HG03045 (cell line): ENCODE data around the gene CTAGE9.
"Not testable (repeated sequence)": the region's sequence is repeated elsewhere in the genome, so short reads cannot be mapped to it uniquely, and the experiment has no call there.

Experiments
- ATAC-seq: cut with Tn5 transposase; IDR thresholded peaks from one replicate; pipeline ENCODE4 v1.9.1; 2021; ENCODE audit warnings: mild to moderate bottlenecking, moderate library complexity; ENCODE audit not compliant: unreplicated experiment

CTAGE9 gene, protein sequence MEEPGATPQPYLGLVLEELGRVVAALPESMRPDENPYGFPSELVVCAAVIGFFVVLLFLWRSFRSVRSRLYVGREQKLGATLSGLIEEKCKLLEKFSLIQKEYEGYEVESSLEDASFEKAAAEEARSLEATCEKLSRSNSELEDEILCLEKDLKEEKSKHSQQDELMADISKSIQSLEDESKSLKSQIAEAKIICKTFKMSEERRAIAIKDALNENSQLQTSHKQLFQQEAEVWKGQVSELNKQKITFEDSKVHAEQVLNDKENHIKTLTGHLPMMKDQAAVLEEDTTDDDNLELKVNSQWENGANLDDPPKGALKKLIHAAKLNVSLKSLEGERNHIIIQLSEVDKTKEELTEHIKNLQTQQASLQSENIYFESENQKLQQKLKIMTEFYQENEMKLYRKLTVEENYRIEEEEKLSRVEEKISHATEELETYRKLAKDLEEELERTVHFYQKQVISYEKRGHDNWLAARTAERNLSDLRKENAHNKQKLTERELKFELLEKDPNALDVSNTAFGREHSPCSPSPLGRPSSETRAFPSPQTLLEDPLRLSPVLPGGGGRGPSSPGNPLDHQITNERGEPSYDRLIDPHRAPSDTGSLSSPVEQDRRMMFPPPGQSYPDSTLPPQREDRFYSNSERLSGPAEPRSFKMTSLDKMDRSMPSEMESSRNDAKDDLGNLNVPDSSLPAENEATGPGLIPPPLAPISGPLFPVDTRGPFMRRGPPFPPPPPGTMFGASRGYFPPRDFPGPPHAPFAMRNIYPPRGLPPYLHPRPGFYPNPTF

DNA sequence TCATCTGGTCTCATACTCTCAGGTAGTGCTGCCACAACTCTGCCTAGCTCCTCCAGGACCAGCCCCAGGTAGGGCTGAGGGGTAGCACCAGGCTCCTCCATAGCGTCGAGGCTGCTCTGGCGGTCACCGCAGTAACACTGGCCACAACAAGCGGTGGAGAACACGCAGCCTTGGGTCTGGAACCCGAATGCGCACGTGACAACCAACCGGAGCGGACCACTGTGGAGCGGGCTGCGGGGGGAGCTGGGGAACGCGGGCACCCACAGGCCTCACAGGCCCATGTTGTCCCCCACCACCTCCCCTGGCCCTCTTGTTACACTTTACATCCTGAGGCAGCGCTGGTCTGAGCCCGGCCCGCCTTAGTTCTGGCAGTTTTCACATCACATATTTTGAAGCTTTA lies at the start of gene CTAGE9:
TSS of gene CTAGE9 (minus strand) at position 101 of the 400 bp plus-strand sequence. CDS start at position 101, 0 bp downstream.
- ATAC-seq, result not testable (repeated sequence)

- no peak for ATAC-seq
These were observed 48.1 kb upstream of the CTAGE9 start for GRCh38 chr6:131758920-131759319.

DNA sequence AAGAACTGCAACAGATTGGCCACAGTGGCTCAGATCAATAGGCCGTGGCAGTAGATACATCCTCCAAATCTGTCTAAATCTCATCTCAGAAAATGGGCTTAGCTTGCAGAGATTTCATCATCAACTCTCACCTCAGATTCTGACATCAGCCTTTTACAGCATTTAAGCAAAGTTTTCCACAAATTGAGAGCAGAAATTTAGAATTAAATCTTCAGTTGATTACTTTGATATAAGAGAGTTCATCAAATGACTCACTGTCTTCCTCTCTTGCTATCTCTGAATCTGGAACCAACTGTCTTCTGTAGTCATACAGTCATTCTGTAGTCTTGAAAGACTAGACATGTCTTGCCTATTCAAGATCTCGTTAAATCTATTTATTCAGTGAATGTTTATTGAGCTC lies 45.2 kb upstream of the CTAGE9 start:
- ATAC-seq, result no peak

DNA sequence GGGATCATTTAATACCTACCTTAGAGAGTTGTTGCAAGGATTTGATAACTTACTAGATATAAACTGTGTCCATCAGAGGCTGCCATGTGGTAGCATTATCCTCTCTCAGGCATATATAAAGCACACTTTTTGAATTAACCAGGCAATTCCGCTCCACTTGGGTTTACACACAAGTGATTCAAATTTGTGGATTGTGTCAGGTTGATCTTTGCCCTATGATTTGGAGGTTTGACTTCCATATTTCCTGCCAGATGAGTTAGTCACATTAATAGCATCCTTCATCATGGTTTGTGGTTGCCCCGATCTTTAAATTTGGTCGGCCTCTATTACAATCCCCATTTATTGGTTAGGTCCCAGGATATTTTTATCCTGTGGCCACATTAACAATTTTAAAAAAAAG lies 44.8 kb upstream of the CTAGE9 start:
- no peak for ATAC-seq

DNA sequence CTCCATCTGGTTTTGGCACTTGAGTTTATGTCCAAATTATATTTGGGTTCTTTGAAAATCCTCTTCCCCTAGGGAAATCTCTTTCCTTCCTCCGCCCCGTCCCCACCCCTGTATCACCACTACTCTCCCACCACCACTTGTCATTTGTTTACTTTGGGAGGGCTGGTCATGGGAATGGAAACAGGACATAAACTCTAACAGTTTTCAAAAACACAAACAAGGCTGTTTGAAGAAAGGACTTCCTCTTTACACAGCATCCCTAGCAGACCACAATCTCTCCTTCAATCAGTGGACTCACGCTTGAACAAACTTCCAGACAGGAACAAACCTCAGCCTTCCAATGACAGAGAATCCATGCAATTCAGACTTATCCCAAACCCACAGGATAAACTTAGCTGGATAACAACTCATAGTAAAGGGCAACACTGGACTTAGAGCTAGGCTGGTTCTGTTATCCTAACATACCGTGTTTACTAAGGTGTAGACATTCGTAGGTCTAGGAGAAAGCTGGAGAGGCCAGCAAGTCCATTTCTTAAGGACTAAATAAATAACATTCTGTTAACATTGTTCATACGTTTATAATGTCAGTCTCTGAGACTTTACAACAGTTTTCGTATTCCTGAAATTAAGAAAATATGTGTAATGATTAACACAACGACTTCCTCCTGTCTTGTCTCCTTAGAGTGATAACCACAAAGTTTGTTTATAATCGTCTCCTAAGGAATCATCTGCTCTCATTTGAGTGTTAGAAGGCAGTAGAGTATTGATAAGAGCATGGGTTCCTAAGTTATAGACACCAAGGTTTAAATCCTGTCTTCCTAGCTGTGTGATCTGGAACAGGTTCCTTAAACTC lies 44.1 kb upstream of the CTAGE9 start:
- no peak for ATAC-seq

- ATAC-seq, result no peak
These were observed 43.3 kb upstream of the CTAGE9 start for GRCh38 chr6:131754088-131754487.

DNA sequence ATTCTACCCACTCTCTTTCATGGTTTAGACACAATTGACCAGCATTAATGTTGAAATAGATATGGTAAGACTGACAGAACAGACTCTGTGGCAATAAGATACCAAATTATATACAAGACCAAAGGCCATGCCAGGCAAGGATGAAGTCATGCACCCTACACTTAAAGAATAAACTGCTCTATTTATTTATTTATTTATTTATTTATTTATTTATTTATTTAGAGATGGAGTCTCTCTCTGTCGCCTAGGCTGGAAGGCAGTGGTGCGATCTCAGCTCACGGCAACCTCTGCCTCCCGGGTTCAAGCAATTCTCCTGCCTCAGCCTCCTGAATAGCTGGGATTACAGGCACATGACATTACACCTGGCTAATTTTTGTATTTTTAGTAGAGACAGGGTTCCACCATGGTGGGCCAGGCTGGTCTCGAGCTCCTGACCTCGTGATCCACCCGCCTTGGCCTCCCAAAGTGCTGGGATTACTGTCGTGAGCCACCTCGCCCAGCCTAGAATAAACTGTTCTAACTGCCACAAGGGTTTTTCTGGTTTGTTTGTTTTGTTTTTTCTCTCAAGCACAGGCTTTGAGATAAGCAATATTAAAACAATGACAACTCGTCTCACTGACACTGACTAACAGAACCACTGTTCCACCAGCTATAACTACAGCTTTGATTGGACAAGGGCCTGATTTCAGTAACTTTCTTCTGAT lies 40.3 kb upstream of the CTAGE9 start:
- not testable (repeated sequence) for ATAC-seq

GRCh38 chr6:131749023-131749422 lies 38.2 kb upstream of the CTAGE9 start:
- ATAC-seq, result no peak

DNA sequence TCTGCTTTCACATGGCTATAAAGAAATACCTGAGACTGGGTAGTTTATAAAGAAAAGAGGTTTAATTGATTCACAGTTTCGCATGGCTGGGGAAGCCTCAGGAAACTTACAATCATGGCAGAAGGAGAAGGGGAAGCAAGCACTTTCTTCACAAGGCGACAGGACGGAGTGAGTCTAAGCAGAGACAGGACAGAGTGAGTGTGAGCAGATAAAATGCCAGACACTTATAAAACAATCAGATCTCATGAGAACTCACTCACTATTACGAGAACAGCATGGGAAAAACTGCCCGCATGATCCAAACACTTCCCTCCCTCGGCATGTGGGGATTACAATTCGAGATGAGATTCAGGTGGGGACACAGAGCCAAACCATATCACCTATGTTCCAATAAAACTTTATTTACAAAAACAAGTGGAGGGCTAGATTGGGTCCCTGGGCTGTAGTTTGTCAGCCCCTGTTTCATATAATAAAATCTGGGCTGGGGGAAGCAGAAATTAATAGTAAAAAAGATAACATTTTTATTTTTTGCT lies 37.1 kb upstream of the CTAGE9 start:
- no peak for ATAC-seq

- ATAC-seq, result no peak
These were observed 34.7 kb upstream of the CTAGE9 start for GRCh38 chr6:131745476-131745875.

GRCh38 chr6:131744432-131745287 lies 33.8 kb upstream of the CTAGE9 start:
- no peak for ATAC-seq

- ATAC-seq, result no peak
These were observed 31.0 kb upstream of the CTAGE9 start for GRCh38 chr6:131741688-131742393.

- ATAC-seq, result no peak
These were observed 29.3 kb upstream of the CTAGE9 start for GRCh38 chr6:131740161-131740560.

DNA sequence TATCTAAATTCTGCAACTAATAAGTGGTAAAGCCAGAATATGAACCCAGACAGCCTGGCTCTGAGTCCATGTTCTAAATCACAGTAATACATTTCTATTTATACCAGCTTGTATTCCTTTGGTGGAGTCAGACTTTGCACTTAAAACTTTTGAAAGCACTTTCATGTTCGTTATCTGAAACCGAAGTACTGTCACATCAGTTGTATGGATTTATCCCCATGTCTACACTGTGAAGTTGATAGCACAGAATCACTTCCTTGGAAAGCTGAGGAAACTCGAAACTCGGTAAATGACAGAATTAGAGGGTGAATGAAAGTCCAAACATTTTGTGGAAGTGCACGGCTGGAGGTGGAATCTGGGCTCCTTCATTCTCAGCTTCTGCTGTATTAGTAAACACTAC lies 28.3 kb upstream of the CTAGE9 start:
- no peak for ATAC-seq

GRCh38 chr6:131736811-131737210 lies 26.0 kb upstream of the CTAGE9 start:
- no peak for ATAC-seq

GRCh38 chr6:131736003-131736596 lies 25.3 kb upstream of the CTAGE9 start:
- no peak for ATAC-seq

DNA sequence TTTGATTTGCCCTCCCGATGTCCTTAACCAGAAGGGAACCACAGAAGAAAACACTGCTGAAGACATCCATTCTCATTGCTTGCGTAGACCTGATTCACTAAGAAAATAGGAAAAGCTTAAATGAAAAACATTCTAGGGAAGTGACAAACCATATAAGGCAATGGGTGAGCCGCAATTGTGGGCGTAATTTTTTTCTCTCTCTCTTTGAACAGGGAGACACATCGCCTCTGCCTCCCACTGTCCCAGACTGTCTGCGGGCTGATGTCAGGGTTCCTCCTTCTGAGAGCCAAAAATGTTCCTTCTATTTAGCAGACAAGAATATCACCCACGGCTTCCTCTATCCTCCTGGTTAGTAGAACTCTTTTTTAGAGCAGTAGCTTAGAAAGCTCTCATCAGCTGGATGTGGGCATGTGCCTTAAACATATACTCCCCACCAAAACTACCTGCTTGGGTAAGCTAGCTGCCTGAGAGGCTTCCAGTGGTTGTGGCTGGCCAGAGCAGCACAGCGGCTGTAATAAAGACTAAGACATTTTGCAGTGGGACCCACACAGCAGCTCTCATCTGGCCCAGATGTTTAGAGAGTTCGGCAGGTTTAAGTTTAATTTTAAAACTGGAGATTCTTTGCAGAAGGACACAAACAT lies 22.7 kb upstream of the CTAGE9 start:
- no peak for ATAC-seq

DNA sequence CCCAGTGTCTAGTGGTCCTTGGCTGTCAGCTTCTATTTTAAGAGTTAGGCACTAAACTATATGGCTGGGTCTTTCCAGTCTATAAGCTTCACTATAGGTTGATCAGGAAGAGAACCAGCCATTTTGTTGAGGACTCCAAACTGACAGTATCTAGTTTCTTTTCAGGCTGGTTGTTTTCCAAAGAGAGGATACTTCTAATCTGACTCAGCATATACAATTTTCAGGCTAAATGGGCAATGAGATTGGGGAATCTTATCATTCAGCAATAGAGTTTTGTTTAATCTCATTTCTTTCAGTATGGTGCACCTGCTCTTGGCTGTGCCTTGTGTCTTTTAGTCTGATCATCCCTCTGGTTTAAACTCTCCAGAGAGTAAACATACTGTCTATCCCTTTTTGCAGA lies 20.4 kb upstream of the CTAGE9 start:
- no peak for ATAC-seq
